Activated naive CD4-positive, alpha-beta T cell treated with anti-CD3 and anti-CD28 coated beads, Interleukin-2, amount 10 ng/mL, durations not matched to agents 7 days and 5 days (primary cell): ENCODE measurements around the gene GAD2.

Experiments used
- CTCF ChIA-PET: fragments of 350-600 bp; sonication (Branson Sonifier 250); formaldehyde crosslinking; loops from one replicate; lab custom pipeline; 2021; ENCODE audit warnings: antibody characterized with exemption; lab: Charles Lee
- DNase-seq: peaks from one replicate; pipeline ENCODE4 v3.0.0-alpha.2; 2020
- H3K27ac Mint-ChIP-seq: one replicate; pipeline ENCODE4 v1.8.0; 2021; ENCODE audit warnings: mild to moderate bottlenecking, moderate library complexity, mixed read lengths
- H3K27me3 Mint-ChIP-seq: one replicate; pipeline ENCODE4 v1.8.0; 2021; ENCODE audit warnings: mild to moderate bottlenecking, mixed read lengths
- H3K36me3 Mint-ChIP-seq: one replicate; pipeline ENCODE4 v1.8.0; 2021; ENCODE audit warnings: mixed read lengths
- H3K4me1 Mint-ChIP-seq: one replicate; pipeline ENCODE4 v1.8.0; 2021; ENCODE audit warnings: mixed read lengths
- H3K4me3 Mint-ChIP-seq: one replicate; pipeline ENCODE4 v1.8.0; 2021; ENCODE audit warnings: mild to moderate bottlenecking, moderate library complexity, mixed read lengths
- H3K9me3 Mint-ChIP-seq: one replicate; pipeline ENCODE4 v1.8.0; 2021; ENCODE audit warnings: mixed read lengths

GAD2 gene

DNA sequence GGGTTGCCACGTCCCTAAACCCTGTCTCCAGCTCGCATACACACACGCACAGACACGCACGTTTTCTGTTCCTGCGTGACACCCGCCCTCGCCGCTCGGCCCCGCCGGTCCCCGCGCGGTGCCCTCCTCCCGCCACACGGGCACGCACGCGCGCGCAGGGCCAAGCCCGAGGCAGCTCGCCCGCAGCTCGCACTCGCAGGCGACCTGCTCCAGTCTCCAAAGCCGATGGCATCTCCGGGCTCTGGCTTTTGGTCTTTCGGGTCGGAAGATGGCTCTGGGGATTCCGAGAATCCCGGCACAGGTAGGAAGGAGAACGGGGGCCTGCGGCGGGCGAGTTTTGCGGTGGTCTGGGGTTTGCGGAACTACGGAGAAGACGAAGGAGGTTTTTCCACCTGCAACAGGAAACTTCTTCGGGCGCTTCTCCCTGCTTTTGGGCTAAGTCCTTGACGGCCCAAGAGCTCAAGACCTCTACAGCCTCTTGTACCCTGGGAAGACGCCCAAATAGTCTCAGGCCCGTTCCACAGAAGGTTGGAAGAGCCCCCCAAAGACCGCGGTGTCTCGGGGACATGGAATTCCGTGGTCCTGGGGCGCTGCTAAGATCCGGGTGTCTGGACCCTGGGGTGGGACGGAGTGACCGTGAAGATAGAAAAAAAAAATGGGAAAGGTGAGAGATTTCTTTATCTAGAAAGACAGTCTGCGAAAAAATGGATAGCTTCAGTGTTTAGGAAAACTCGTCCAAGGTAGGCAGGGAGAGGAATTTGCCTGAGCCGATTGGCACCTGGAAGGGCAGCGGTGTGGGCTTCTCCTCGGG is at the start of gene GAD2:
Gene GAD2 (plus strand): TSS at position 190 of the 811 bp plus-strand sequence. CDS start 36 bp downstream, at position 226.
- peaks cover 36% of the 10 kb centered on the region for H3K4me1 Mint-ChIP-seq
- CTCF ChIA-PET, result no interaction called here
- H3K9me3 Mint-ChIP-seq, result no peaks in the 10 kb centered on the region
- peak within 1 kb of the TSS; percentile 34 for H3K27ac Mint-ChIP-seq
- H3K4me3 Mint-ChIP-seq, result peak within 1 kb of the TSS; percentile 34
- DNase-seq, result no peak
- H3K36me3 Mint-ChIP-seq, result peaks cover 3% of the 10 kb centered on the region
- peaks cover 100% of the 10 kb centered on the region for H3K27me3 Mint-ChIP-seq

DNA sequence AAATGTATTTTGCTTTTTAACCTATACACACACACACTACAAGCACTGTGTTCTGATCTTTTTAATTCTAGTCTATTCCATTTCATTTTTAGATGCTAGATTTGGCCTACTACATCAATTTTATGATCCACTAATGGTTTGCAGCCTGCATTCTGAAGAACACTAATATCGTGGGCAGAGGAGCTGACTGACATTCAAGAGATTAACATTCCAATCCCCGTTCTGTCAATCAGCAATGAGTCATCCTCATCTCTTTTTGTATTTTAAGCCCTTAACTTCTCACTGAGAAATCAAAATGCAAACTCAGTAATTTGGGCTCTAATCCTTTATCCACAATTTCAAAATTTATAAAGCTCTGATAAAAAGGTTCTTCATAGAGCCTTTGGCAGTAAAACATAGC is 47.1 kb upstream of the GAD2 start:
- Mint-ChIP-seq H3K27ac (no peak overlapping the region), H3K9me3 (no peaks in the 10 kb centered on the region), H3K36me3 (no peaks in the 10 kb centered on the region), H3K27me3 (peaks cover 11% of the 10 kb centered on the region), H3K4me3 (no peak overlapping the region), H3K4me1 (no peaks in the 10 kb centered on the region)
- CTCF ChIA-PET, result interaction anchor here (1.1 to 1.2 kb wide), 2 partner anchors 12 to 294 kb away, joined by 3 read pairs; no protein-coding TSS in a partner anchor
- DNase-seq, result no peak

DNA sequence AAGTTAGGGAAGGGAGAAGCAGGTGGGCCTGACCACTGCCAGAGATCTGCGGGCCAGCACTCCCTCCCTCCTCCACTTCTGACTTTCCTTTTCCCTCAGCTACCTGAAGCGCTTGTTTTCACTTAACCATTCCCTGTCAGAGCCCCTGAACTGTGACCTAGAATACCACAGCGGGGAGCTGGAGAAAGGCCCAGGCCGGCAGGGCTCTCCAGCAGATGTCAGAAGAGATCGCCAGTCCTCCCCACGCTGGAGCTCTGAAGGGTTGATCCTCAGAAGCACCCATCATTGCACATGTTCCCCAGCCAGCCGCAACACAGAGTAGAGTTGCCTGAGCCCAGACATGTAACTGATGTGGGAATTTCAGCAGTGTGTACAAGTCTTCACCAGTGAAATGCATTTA is 44.4 kb upstream of the GAD2 start:
- H3K27me3 Mint-ChIP-seq, result peaks cover 11% of the 10 kb centered on the region
- no peaks in the 10 kb centered on the region for H3K4me1 Mint-ChIP-seq
- no peak for DNase-seq
- CTCF ChIA-PET, result no interaction called here
- no peak overlapping the region for H3K4me3 Mint-ChIP-seq
- H3K9me3 Mint-ChIP-seq, result no peaks in the 10 kb centered on the region
- H3K36me3 Mint-ChIP-seq, result no peaks in the 10 kb centered on the region
- no peak overlapping the region for H3K27ac Mint-ChIP-seq

DNA sequence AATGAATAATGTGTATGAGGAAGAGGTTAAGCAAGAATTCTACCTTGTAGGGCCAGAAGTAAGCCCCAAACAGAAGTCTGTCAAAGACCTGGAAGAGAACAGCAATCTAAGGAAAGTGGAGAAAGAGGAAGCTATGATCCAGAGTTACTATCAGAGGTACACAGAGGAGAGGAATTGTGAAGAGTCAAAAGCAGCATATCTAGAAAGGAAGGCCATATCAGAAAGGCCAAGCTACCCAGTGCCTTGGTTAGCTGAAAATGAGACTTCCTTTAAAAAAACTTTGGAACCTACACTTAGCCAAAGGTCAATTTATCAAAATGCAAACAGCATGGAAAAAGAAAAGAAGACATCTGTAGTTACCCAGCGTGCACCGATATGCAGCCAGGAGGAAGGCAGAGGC is 42.7 kb upstream of the GAD2 start:
- H3K36me3 Mint-ChIP-seq, result no peaks in the 10 kb centered on the region
- CTCF ChIA-PET, result no interaction called here

DNA sequence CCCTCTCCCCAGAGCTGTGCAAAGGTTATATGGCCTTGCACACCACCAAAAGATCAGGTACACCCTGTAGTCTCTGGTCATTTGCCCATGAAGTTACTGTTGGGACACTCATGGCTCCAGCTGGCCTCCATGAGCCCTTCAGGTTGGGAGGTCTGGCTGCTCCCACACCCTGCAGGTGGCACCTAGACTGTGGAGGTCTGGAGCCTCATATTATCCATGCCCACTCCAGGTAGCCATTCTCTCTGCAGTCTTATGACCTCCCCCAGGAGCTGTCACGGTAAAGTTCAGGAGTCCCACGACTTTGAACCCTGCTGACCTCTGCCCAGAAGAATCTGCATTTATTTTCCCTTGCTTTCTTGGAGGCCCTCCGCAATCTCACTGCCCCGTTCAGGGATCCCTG is 39.2 kb upstream of the GAD2 start:
- peaks cover 9% of the 10 kb centered on the region for H3K27me3 Mint-ChIP-seq
- H3K9me3 Mint-ChIP-seq, result no peaks in the 10 kb centered on the region
- DNase-seq, result no peak
- H3K27ac Mint-ChIP-seq, result no peak overlapping the region
- no peaks in the 10 kb centered on the region for H3K36me3 Mint-ChIP-seq
- CTCF ChIA-PET, result no interaction called here
- H3K4me3 Mint-ChIP-seq, result no peak overlapping the region
- H3K4me1 Mint-ChIP-seq, result no peaks in the 10 kb centered on the region

More for the DNA sequence above, 42.7 kb upstream of the GAD2 start:
- Mint-ChIP-seq H3K9me3 (no peaks in the 10 kb centered on the region), H3K27ac (no peak overlapping the region), H3K27me3 (peaks cover 15% of the 10 kb centered on the region), H3K4me1 (no peaks in the 10 kb centered on the region), H3K4me3 (no peak overlapping the region)
- no peak for DNase-seq

DNA sequence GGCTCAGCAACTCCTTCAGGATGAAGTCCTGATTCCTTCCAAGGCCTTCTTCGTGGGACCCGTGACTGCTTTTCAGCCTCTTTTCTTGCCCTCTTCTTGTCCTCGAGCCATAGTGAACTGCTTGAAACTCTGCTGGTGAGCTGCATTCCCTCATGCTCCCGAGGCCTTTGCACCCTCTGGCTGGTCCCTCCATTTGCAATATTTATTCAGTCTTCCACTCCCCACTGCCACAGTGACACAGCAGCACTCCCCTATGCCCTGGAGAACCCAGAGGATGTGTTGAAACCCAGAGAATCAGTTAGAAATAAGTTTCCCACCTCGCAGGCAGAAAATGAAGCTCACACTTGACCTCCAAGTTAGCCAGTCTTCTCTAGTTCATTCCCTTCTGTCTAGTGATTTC is 22.3 kb upstream of the GAD2 start:
- Mint-ChIP-seq H3K27ac (no peak overlapping the region), H3K27me3 (no peaks in the 10 kb centered on the region), H3K4me3 (no peak overlapping the region), H3K4me1 (peaks cover 17% of the 10 kb centered on the region), H3K9me3 (peaks cover 15% of the 10 kb centered on the region), H3K36me3 (peaks cover 2% of the 10 kb centered on the region)
- CTCF ChIA-PET, result no interaction called here
- DNase-seq, result no peak

DNA sequence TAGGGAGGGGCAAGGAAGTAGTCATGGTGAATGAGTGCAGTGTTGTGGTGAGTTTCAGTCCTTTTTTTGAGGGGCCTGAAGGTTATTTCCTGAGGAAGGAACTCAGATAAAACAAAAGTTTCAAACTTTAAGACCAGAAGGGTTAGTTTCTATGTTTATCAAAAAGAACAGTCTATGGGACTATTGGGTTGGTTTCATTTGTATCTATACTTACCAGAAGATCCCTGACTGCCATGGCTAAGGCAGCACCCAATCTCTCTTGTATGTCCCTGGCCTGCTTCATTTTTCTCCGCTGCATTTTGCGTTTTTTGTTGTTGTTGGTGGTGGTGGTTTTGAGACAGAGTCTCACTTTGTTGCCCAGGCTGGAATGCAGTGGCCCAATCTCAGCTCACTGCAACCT is 19.3 kb upstream of the GAD2 start:
- no peak overlapping the region for H3K4me3 Mint-ChIP-seq
- H3K27me3 Mint-ChIP-seq, result no peaks in the 10 kb centered on the region
- DNase-seq, result no peak
- H3K27ac Mint-ChIP-seq, result no peak overlapping the region
- H3K9me3 Mint-ChIP-seq, result peaks cover 15% of the 10 kb centered on the region
- CTCF ChIA-PET, result no interaction called here
- H3K4me1 Mint-ChIP-seq, result peaks cover 17% of the 10 kb centered on the region
- H3K36me3 Mint-ChIP-seq, result peaks cover 2% of the 10 kb centered on the region

DNA sequence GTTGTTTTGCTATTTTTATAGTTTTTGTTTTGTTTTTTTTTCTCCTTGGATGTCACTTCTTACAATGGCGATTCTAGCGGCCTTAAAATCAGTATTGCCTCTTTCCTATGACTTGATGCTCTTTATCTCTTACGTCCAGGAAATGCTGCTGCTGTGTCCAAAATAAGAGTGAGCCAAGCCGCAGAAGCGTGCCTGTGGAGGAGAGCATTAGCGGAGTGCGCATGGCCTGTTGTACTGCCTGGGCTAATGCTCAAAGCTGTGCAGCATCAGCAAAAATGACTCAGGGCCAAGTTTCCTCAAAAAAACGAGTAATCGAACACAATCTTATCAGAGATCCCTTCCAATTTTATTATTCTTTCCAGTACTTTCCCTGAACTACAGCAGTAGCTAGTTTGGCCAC is 18.5 kb upstream of the GAD2 start:
- Mint-ChIP-seq H3K36me3 (peaks cover 2% of the 10 kb centered on the region), H3K27me3 (no peaks in the 10 kb centered on the region), H3K4me3 (no peak overlapping the region), H3K27ac (no peak overlapping the region), H3K4me1 (peaks cover 17% of the 10 kb centered on the region), H3K9me3 (peaks cover 15% of the 10 kb centered on the region)
- CTCF ChIA-PET, result no interaction called here
- DNase-seq, result no peak

DNA sequence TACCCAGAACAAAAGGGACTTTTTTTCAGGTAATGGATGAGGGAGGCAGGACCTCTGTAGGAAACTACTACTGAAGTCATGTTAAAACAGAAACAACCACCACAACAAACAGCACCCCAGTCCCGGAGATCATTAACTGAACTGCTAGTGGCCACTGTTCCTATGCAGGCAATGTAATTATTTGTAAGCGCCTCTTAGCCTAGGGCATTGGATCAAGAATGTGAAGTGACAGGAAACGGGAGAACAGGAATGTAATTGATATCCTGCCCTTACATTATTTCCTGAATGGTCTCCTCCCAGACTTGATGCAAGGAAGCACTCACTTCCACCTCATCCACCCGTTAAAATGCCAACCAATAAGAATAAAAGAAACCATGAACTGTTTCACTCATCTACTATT is 16.7 kb upstream of the GAD2 start:
- Mint-ChIP-seq H3K9me3 (peaks cover 15% of the 10 kb centered on the region), H3K36me3 (peaks cover 2% of the 10 kb centered on the region), H3K4me1 (peaks cover 17% of the 10 kb centered on the region), H3K27ac (no peak overlapping the region), H3K4me3 (no peak overlapping the region), H3K27me3 (peaks cover 3% of the 10 kb centered on the region)
- CTCF ChIA-PET, result no interaction called here
- DNase-seq, result no peak

DNA sequence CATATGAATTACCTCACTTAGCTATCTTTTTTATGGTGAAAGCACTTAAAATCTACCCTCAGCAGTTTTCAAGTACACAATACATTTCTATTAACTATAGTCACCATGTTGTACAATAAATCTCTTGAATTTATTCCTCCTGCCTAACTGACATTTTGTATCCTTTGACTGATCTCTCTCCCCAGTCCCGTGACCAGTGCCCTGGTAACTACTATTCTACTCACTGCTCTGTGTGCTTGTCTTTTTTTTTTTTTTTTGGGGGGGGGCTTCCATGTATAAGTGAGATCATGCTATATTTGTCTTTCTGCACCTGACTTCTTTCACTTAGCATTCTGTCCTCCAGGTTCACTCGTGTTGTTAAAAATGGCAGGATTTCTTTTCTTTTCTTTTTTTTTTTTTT is 11.4 kb upstream of the GAD2 start:
- DNase-seq, result no peak
- Mint-ChIP-seq H3K4me1 (no peaks in the 10 kb centered on the region), H3K27ac (no peak overlapping the region), H3K27me3 (peaks cover 3% of the 10 kb centered on the region), H3K4me3 (no peak overlapping the region), H3K36me3 (no peaks in the 10 kb centered on the region), H3K9me3 (no peaks in the 10 kb centered on the region)
- CTCF ChIA-PET, result no interaction called here

DNA sequence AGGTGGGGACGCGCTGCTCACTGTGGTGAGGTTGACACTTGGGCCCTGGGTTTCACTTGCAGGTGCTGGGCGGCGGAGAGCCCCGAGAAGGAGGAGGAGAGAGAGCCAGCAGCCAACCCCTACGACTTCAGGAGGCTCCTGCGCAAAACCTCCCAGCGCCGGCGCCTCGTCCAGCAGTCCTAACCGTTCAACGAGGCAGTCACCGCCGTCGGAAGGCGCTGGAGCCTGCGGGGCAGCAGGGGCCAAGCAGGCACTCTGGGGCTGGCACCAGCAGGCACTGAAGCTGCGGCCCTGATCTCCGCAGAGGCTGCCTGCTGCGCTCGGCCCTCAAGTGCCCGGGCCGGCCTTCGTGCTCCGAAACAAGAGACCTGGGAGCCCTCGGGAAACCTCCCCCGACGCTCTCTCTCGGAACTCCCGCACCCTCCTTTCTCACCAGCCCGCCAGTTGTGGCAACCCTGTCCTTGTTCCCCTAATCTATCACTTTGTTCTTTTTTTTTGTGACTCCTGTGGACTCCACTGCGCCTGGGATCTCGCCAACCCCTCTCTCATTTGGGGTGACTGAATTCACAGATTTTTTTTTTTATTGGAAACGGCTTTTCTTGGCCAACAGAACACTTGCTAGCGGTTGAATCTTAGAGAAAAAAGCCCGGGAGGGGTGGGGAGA is 4.7 kb upstream of the GAD2 start:
- DNase-seq, result no peak
- H3K27ac Mint-ChIP-seq, result no peak overlapping the region
- peaks cover 21% of the 10 kb centered on the region for H3K4me1 Mint-ChIP-seq
- no peaks in the 10 kb centered on the region for H3K9me3 Mint-ChIP-seq
- no peak overlapping the region for H3K4me3 Mint-ChIP-seq
- CTCF ChIA-PET, result no interaction called here
- H3K27me3 Mint-ChIP-seq, result peaks cover 56% of the 10 kb centered on the region
- H3K36me3 Mint-ChIP-seq, result peaks cover 3% of the 10 kb centered on the region

DNA sequence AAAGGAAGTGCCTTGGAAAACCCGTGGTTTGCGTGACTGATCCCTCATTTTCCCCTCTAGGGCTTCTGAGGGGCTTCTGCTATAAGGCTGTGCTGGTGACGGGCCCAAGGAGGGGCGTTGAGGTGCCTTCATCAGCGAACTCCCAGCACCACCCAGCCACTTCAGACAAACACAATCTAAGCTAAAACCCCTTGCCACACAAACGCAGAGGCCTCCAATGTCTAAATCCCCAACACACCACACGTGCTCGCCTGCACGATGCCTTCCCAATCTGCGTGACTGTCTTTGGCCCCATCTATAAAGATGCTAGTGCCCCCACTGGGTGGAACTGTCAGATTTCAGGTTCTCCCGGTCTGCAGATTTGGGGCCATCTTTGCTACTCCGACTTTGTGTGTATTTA is 4.1 kb upstream of the GAD2 start:
- Mint-ChIP-seq H3K36me3 (peaks cover 3% of the 10 kb centered on the region), H3K27me3 (peaks cover 62% of the 10 kb centered on the region), H3K4me1 (peaks cover 26% of the 10 kb centered on the region), H3K27ac (no peak overlapping the region), H3K4me3 (no peak overlapping the region), H3K9me3 (no peaks in the 10 kb centered on the region)
- CTCF ChIA-PET, result no interaction called here
- no peak for DNase-seq

DNA sequence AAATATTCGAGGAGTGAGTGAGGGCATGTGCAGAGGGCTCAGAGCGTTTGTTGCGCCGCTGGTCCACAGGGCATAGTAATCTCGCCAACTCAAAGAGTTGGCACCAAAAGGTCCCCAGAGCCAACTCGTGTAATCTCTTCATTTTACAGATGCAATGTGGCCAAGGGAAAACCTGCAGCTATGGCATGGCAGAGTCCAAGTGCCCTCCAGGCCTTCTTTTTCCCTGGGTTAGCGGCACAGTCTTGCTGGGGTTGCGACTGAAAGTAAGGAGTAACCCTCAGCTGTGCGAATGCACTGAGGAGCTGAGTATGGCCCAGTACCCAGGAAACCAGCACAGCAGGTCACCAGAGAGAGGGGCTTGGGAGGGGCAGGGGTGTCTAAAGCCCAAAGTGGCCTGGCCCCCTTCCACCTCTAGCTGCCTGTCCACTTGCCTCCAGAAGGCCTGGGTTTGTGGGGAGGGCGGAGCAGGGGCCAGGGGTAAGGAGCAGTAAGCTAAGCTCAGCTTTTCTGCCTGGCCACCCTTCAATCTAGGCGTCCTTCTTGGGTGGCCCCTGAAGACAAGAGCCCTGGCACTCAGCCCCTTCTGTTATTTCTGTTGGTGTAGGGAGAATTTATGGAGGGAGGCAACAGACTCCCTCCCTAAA is 3.3 kb upstream of the GAD2 start:
- H3K9me3 Mint-ChIP-seq, result no peaks in the 10 kb centered on the region
- peaks cover 29% of the 10 kb centered on the region for H3K4me1 Mint-ChIP-seq
- H3K4me3 Mint-ChIP-seq, result no peak overlapping the region
- CTCF ChIA-PET, result no interaction called here
- peaks cover 70% of the 10 kb centered on the region for H3K27me3 Mint-ChIP-seq
- H3K36me3 Mint-ChIP-seq, result peaks cover 3% of the 10 kb centered on the region
- DNase-seq, result no peak
- no peak overlapping the region for H3K27ac Mint-ChIP-seq

DNA sequence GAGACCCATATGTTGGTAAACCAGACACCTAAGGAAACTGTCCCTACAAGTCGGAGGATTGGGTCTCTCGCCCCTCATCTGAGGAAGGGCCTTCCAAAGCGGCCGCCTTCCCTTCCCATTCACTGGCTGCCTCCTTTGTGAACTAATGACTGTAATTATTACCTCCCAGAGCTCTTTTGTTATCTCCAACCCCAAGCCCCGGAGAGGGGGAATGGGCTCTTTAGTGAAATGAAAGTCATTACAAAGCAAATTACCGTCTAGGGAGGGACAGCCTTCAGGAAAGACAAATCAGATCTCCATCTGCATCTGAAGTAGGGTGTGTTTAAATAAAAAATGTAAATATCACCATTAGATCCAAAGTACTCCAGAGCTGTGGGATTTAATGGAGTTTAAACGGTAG is 2.6 kb upstream of the GAD2 start:
- Mint-ChIP-seq H3K36me3 (peaks cover 3% of the 10 kb centered on the region), H3K27ac (no peak overlapping the region), H3K4me1 (peaks cover 36% of the 10 kb centered on the region), H3K4me3 (no peak overlapping the region), H3K27me3 (peaks cover 77% of the 10 kb centered on the region), H3K9me3 (no peaks in the 10 kb centered on the region)
- CTCF ChIA-PET, result no interaction called here
- DNase-seq, result no peak
